HEK293 (cell line): ENCODE data around the gene EYA2.

Experiments used
- ATF2 ChIP-seq: fragments of 450-650 bp; formaldehyde crosslinking; IDR thresholded peaks from 2 replicates; pipeline ENCODE4 v1.5.1; 2016; ENCODE audit warnings: missing biosample characterization, missing genetic modification characterization, low read depth
- CTCF ChIP-seq: fragments of 450-650 bp; formaldehyde crosslinking; IDR thresholded peaks from 2 replicates; pipeline ENCODE4 v1.5.1; 2016; ENCODE audit warnings: missing biosample characterization, missing genetic modification characterization
- MYNN ChIP-seq: fragments of 450-650 bp; formaldehyde crosslinking; IDR thresholded peaks from 2 replicates; pipeline ENCODE4 v1.5.1; 2016; ENCODE audit warnings: missing biosample characterization, missing genetic modification characterization, borderline replicate concordance
- PBX3 ChIP-seq: sonication (generic); formaldehyde crosslinking; IDR thresholded peaks from 2 replicates; pipeline ENCODE4 v1.8.1; 2022; ENCODE audit warnings: mild to moderate bottlenecking, moderate library complexity, missing genetic modification reagents
- ZNF2 ChIP-seq: fragments of 450-650 bp; formaldehyde crosslinking; IDR thresholded peaks from 2 replicates; pipeline ENCODE4 v1.5.1; 2016; ENCODE audit warnings: missing biosample characterization, missing genetic modification characterization
- ZNF362 ChIP-seq: fragments of 450-650 bp; formaldehyde crosslinking; IDR thresholded peaks from 2 replicates; pipeline ENCODE4 v1.5.1; 2016; ENCODE audit warnings: missing biosample characterization, missing genetic modification characterization

GRCh38 chr20:47125758-47126591 is 231.3 kb downstream of the EYA2 start:
- TF ChIP-seq ATF2 (tag by site-specific recombination): no peak
- no peak for TF ChIP-seq ZNF2 (tag by site-specific recombination)
- no peak for TF ChIP-seq ZNF362
- no peak for TF ChIP-seq CTCF (tag by site-specific recombination)
- no peak for TF ChIP-seq MYNN (tag by site-specific recombination)
- no peak for TF ChIP-seq PBX3 (CRISPR knock-in tag)
